GM10266 (cell line): Measurements from ENCODE around the gene TMEM271.
"Not testable (repeated sequence)": the region's sequence is repeated elsewhere in the genome, so short reads cannot be mapped to it uniquely, and the experiment has no call there.

Experiments
- DNase-seq: peaks from one replicate; pipeline ENCODE4 v3.0.0; 2012; ENCODE audit errors: extremely low spot score
- CTCF ChIP-seq: IDR thresholded peaks from 2 replicates; pipeline ENCODE4 v1.5.1; 2012; ENCODE audit warnings: mild to moderate bottlenecking, low read depth; ENCODE audit not compliant: control insufficient read depth, insufficient read depth; ENCODE audit errors: missing control alignments

TMEM271 gene

DNA sequence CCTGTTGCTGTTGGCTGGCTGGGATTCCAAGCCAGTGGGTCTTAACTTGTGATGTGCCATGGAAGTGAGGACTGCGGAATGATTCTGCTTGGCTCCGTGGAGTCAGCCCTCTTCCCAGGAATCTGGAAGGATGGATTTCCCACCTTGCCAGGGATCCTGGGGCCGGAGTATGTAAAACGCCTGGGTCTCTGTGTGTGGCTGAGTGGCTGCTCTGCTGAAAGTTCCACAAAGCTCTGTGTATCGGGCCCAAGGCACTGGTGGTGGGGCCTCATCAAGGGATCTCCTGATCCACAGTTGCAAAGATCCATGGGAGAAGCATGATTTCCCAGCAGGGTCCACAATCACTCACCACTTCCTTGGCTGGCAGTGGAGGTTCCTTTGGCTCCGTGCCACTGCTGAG lies 24.1 kb upstream of the TMEM271 start:
- TF ChIP-seq CTCF, result no peak
- no peak for DNase-seq

DNA sequence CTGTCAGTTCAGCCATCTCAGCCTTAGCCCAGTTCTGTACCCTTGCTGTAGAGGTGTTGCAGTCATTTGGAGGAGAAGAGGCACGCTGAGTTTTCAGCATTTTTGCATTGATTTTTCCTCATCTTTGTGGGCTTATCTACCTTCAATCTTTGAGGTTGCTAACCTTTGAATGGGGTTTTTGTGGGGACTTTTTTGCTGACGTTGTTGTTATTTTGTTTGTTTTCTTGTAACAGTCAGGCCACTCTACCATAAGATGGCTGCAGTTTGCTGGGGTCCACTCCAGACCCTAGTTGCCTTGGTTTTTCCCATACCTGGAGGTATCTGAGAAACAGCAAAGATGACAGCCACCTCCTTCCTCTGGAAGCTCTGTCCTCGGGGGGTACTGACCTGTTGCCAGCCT lies 22.8 kb upstream of the TMEM271 start:
- no peak for DNase-seq
- no peak for TF ChIP-seq CTCF

DNA sequence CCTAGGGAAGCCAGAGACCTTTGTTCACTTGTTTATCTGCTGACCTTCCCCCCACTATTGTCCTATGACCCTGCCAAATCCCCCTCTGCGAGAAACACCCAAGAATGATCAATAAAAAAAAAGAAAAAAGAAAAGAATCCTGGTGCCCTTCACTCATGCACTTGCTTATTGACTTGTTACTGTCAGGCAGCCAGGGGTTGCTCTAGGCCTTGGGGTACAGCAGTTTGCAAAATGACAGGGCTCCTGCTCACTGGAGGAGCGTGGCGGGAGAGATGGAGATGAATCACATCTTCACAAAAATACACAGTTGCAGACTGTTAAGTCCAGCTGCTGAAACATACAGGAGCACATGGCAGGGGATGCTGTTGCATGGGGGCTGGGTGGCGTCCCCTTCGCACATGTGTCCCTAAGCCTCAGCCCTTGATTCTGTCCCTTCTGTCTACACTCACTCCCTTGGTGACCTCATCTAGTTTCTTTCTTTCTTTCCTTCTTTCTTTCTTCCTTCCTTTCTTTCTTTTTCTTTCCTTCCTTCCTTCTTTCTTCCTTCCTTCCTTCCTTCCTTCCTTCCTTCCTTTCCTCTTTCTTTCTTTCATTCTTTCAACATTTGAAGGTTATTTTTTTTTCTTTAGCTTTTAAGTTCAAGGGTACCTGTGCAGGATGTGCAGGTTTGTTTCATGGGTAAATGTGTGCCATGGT lies 16.9 kb upstream of the TMEM271 start:
- DNase-seq, result no peak
- TF ChIP-seq CTCF, result no peak

DNA sequence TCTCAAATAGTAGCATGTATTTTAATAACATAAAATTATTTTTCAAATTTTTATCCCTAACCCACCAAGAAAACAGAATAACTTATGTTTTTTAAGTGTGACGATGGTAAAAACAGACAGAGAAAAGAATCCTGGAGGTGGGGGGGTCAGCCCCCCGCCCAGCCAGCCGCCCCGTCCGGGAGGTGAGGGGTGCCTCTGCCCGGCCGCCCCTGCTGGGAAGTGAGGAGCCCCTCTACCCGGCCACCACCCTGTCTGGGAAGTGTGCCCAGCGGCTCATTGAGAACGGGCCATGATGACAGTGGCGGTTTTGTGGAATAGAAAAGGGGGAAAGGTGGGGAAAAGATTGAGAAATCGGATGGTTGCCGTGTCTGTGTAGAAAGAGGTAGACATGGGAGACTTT lies 16.1 kb upstream of the TMEM271 start:
- not testable (repeated sequence) for DNase-seq

DNA sequence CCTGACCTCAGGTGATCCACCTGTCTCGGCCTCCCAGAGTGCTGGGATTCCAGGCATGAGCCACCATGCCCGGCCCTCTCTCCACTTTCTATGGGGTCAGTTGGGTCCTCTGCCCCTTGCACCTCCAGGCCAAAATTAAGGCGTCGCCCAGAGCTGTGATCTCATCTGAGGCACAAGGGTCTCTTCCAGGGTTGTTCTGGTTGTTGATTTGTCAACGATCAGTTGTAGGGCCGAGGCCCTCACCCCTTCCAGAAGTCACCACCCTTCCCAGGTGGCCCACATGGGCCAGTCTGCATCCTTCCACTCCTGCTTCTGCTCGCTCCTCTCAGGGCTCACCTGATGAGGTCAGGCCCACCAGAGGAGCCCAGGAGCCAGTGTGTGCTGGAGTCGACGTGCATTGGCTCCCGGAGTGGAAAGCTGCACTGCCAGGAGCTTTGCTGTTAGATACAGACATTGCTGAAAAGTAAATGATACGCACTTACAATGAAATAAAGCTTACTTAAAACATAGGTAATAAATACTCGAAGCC lies 14.3 kb upstream of the TMEM271 start:
- DNase-seq, result no peak
- TF ChIP-seq CTCF, result no peak

GRCh38 chr4:589219-589963 lies 13.3 kb upstream of the TMEM271 start:
- TF ChIP-seq CTCF, result no peak

GRCh38 chr4:588351-588849 lies 12.3 kb upstream of the TMEM271 start:
- DNase-seq, result no peak
- TF ChIP-seq CTCF, result no peak

More at GRCh38 chr4:589219-589963, 13.3 kb upstream of the TMEM271 start:
- DNase-seq, result no peak
